Measurements from ENCODE around the gene UBXN6.

The UBXN6 gene

DNA sequence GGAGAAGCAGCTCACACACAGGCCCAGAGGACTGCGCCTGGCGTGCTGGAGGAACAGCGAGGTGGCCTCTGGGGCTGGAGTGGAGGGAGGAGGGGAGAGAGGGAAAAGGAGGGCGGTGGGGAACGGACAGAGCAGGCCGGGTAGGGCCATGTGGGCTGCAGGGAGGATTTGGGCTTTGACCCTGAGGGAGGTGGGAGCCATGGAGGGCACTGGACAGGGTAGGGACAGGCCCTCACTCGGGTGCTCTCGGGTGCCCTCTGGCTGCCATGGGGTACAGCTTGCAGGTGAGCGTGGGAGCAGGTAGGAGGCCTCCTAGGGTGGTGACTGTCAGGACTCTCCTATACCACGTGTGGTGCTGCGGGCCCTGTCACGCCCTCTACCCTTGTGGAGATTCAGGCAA lies 37.9 kb upstream of the UBXN6 start:
- no peaks in the 10 kb centered on the region for H3K79me2 ChIP-seq (ENCODE audit: insufficient read depth, low read depth)
- no peak overlapping the region for H2AFZ ChIP-seq (ENCODE audit: low read depth)
- no peaks in the 10 kb centered on the region for H3K36me3 ChIP-seq (ENCODE audit: insufficient read depth)
- TF ChIP-seq, protein P1, sequence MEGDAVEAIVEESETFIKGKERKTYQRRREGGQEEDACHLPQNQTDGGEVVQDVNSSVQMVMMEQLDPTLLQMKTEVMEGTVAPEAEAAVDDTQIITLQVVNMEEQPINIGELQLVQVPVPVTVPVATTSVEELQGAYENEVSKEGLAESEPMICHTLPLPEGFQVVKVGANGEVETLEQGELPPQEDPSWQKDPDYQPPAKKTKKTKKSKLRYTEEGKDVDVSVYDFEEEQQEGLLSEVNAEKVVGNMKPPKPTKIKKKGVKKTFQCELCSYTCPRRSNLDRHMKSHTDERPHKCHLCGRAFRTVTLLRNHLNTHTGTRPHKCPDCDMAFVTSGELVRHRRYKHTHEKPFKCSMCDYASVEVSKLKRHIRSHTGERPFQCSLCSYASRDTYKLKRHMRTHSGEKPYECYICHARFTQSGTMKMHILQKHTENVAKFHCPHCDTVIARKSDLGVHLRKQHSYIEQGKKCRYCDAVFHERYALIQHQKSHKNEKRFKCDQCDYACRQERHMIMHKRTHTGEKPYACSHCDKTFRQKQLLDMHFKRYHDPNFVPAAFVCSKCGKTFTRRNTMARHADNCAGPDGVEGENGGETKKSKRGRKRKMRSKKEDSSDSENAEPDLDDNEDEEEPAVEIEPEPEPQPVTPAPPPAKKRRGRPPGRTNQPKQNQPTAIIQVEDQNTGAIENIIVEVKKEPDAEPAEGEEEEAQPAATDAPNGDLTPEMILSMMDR (conservative IDR thresholded peaks at IDR 0.05; ENCODE audit: low read depth, low read length): no peak
- no peaks in the 10 kb centered on the region for H3K27me3 ChIP-seq (ENCODE audit: insufficient read depth, low read depth)
- no peaks in the 10 kb centered on the region for H4K20me1 ChIP-seq (ENCODE audit: insufficient read depth)
- no peaks in the 10 kb centered on the region for H3K4me1 ChIP-seq (ENCODE audit: low read depth, poor library complexity, severe bottlenecking)
- H3K4me2 ChIP-seq: no peak overlapping the region
- H3K9ac ChIP-seq: no peak overlapping the region
- H3K27ac ChIP-seq: no peak overlapping the region
- H3K4me3 ChIP-seq (IDR thresholded peaks at IDR 0.05; ENCODE audit: insufficient read depth, low read depth, low read length): no peak overlapping the region

DNA sequence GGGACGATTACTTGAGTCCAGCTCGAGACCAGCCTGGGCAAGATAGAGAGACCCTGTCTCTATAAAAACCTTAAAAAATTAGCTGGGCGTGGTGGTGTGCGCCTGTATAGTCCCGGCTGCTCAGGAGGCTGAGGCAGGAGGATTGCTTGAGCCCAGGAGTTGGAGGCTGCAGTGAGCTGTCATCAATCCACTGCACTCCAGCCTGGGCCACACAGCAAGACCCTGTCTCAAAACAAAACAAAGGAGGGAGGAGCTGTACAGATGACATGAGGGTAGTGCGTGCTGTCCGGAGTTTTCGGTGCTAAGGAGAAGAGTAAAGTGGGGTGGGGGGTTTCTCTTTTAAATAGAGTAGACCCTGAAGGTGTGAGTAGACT lies 37.1 kb upstream of the UBXN6 start:
- H3K4me1 ChIP-seq (ENCODE audit: low read depth, poor library complexity, severe bottlenecking): no peaks in the 10 kb centered on the region
- no peak overlapping the region for H2AFZ ChIP-seq (ENCODE audit: low read depth)
- TF ChIP-seq, protein P1 (conservative IDR thresholded peaks at IDR 0.05; ENCODE audit: low read depth, low read length): no peak
- no peak overlapping the region for H3K4me2 ChIP-seq
- H3K79me2 ChIP-seq (ENCODE audit: insufficient read depth, low read depth): no peaks in the 10 kb centered on the region
- no peak overlapping the region for H3K27ac ChIP-seq
- no peaks in the 10 kb centered on the region for H3K27me3 ChIP-seq (ENCODE audit: insufficient read depth, low read depth)
- no peaks in the 10 kb centered on the region for H3K36me3 ChIP-seq (ENCODE audit: insufficient read depth)
- H3K4me3 ChIP-seq (IDR thresholded peaks at IDR 0.05; ENCODE audit: insufficient read depth, low read depth, low read length): no peak overlapping the region
- H4K20me1 ChIP-seq (ENCODE audit: insufficient read depth): no peaks in the 10 kb centered on the region
- H3K9ac ChIP-seq: no peak overlapping the region

DNA sequence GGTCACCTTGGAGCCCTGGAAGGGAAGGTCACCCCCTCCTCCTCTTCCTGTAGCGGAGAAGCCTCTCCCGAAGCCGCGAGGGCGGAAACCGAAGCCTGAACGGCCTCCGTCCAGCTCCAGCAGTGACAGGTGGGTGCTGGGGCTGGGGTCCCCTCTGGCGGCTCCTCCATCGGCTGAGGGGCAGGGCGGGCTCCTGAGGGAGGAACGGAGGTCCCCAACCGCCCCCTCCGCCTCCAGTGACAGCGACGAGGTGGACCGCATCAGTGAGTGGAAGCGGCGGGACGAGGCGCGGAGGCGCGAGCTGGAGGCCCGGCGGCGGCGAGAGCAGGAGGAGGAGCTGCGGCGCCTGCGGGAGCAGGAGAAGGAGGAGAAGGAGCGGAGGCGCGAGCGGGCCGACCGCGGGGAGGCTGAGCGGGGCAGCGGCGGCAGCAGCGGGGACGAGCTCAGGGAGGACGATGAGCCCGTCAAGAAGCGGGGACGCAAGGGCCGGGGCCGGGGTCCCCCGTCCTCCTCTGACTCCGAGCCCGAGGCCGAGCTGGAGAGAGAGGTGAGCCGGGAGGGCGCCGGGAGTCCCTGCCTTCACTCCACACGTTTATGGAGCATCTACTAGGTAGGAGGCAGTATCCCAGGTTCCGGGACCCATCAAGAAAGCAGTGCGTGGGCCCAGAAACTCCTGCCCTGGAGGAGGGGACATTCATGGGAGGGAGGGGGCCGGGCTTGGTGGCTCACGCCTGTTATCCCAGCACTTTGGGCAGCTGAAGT lies 36.5 kb upstream of the UBXN6 start:
- H3K36me3 ChIP-seq (ENCODE audit: insufficient read depth): no peaks in the 10 kb centered on the region

DNA sequence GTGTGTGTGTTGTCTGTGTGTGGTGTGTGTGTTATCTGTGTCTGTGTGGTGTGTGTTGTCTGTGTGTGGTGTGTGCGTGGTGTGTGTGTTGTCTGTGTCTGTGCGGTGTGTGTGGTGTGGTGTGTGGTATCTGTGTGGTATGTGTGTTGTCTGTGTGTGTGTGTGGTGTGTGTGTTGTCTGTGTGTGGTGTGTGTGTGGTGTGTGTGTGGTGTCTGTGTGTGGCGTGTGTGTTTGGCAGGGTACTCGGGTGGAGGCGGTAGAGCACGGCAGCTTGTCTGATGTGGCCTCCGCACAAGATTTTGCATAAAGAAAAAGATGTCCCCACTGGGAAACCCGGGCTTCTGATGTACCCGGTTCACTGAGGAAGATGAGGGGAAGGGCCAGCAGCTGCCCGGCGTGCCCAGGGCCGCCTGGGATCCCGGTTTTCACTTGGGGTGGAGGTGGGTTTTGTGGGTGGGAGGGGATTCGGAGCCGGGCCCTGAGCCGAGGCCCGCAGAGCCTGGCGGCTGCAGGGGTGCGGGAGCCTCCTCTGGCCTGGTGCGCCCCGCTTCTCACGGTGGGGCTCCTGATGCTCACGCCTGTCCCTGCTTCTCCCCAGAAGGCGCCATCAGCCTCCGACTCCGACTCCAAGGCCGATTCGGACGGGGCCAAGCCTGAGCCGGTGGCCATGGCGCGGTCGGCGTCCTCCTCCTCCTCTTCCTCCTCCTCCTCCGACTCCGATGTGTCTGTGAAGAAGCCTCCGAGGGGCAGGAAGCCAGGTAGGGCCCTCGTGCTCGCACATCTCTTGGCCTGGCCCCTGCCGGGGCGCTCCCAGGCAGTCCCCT lies 35.7 kb upstream of the UBXN6 start:
- H3K27me3 ChIP-seq (ENCODE audit: insufficient read depth, low read depth): no peaks in the 10 kb centered on the region
- no peaks in the 10 kb centered on the region for H4K20me1 ChIP-seq (ENCODE audit: insufficient read depth)
- H3K4me1 ChIP-seq (ENCODE audit: low read depth, poor library complexity, severe bottlenecking): no peaks in the 10 kb centered on the region
- TF ChIP-seq, protein P1 (conservative IDR thresholded peaks at IDR 0.05; ENCODE audit: low read depth, low read length): no peak
- H3K4me3 ChIP-seq (IDR thresholded peaks at IDR 0.05; ENCODE audit: insufficient read depth, low read depth, low read length): no peak overlapping the region
- H3K27ac ChIP-seq: no peak overlapping the region
- H3K9ac ChIP-seq: no peak overlapping the region
- H3K36me3 ChIP-seq (ENCODE audit: insufficient read depth): no peaks in the 10 kb centered on the region
- no peak overlapping the region for H2AFZ ChIP-seq (ENCODE audit: low read depth)
- H3K79me2 ChIP-seq (ENCODE audit: insufficient read depth, low read depth): no peaks in the 10 kb centered on the region
- H3K4me2 ChIP-seq: no peak overlapping the region

More for the DNA sequence above, 36.5 kb upstream of the UBXN6 start:
- Histone ChIP-seq H3K27ac (no peak overlapping the region), H3K9ac (no peak overlapping the region), H3K27me3 (ENCODE audit: insufficient read depth, low read depth) (no peaks in the 10 kb centered on the region), H4K20me1 (ENCODE audit: insufficient read depth) (no peaks in the 10 kb centered on the region), H3K4me2 (no peak overlapping the region), H3K79me2 (ENCODE audit: insufficient read depth, low read depth) (no peaks in the 10 kb centered on the region), H3K4me3 (IDR thresholded peaks at IDR 0.05; ENCODE audit: insufficient read depth, low read depth, low read length) (no peak overlapping the region), H2AFZ (ENCODE audit: low read depth) (no peak overlapping the region), H3K4me1 (ENCODE audit: low read depth, poor library complexity, severe bottlenecking) (no peaks in the 10 kb centered on the region)
- TF ChIP-seq, protein P1 (conservative IDR thresholded peaks at IDR 0.05; ENCODE audit: low read depth, low read length): no peak
